ENCODE measurements around the gene CLIC2.
"Not testable (repeated sequence)": the region's sequence is repeated elsewhere in the genome, so short reads cannot be mapped to it uniquely, and the experiment has no call there.

Gene CLIC2

DNA sequence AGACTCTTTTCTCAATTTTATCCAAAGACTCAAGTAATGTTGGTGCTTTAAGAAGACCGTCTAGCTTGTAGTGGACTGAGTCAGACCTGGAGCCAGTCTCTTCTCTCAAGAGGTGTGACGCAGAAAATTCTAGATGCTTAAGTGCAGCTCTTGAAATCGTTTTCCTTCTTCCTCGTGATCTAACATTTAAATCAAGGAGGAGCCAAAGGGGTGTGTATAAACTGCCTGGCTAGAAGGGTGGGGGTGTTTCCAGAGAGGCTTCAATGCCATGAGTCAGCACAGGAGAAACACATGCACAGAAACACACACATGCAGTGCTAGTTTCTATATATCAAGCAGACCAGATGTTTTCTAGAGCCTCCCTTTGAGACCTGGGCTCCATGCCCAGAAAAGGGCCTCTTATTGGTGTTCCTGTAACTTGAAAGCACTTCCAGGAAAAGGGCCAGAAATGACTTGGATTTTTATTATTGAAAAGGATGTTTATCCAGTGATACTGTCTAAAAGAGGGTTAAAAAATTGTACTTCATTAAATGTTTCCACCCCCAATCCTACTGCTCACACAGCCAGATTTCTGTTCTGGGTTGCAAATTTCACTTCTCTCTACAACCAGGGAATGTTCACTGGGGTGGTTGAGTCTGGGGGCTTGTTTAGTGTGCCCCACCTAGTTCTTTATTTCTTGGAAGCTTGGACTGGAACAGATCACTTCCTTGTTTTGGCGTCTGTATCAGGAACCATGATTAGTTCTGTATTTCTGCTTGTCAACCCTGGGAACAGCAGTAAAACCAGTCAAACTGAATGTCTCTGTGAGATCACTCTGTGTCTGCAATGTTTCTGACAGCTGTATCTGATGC lies at the start of gene CLIC2:
TSS of gene CLIC2 (minus strand) at position 129 of the 851 bp plus-strand sequence. CDS start 187 bp downstream, outside the sequence.
- DNase-seq: peak; percentile 52

DNA sequence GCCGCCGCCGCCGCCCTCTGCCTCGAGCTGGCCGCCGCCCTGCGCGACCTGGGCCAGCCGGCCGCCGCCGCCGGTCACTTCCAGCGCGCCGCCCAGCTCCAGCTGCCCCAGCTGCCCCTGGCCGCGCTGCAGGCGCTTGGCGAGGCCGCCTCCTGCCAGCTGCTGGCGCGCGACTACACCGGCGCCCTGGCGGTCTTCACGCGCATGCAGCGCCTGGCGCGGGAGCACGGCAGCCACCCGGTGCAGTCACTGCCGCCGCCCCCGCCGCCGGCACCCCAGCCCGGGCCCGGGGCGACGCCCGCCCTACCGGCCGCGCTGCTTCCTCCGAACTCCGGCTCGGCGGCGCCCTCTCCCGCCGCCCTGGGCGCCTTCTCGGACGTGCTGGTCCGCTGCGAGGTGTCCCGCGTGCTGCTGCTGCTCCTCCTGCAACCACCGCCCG lies 48.1 kb upstream of the CLIC2 start:
- not testable (repeated sequence) for DNase-seq

DNA sequence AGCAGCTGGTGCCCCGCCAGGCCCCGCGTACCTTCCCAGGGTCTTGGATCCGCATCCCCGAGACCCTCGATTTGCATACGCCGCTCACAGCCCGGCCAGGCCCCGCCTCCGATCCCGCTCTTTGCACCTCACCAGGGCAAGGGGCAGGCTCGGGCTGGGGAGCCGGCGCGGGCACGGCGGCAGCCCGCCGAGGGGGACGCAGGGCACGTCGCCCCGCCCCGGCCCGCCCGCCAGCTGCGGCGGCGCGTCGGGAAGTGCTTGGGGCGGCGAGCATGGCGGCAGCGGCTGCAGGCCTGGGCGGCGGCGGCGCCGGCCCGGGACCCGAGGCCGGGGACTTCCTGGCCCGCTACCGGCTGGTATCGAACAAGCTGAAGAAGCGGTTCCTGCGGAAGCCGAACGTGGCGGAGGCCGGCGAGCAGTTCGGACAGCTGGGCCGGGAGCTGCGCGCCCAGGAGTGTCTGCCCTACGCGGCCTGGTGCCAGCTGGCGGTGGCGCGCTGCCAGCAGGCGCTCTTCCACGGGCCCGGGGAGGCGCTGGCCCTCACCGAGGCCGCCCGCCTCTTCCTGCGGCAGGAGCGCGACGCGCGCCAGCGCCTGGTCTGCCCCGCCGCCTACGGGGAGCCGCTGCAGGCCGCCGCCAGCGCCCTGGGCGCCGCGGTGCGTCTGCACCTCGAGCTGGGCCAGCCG lies 47.6 kb upstream of the CLIC2 start, which contains the start of gene F8A2:
TSS of gene F8A2 (plus strand) at position 253 of the 686 bp plus-strand sequence. CDS start at position 273, 20 bp downstream.
- DNase-seq: not testable (repeated sequence)

GRCh38 chrX:155379802-155380201 lies 45.4 kb upstream of the CLIC2 start:
- not testable (repeated sequence) for DNase-seq

GRCh38 chrX:155373777-155374458 lies 39.5 kb upstream of the CLIC2 start:
- DNase-seq: not testable (repeated sequence)

GRCh38 chrX:155363712-155364111 lies 29.3 kb upstream of the CLIC2 start:
- not testable (repeated sequence) for DNase-seq

- DNase-seq: not testable (repeated sequence)
These were observed 15.0 kb upstream of the CLIC2 start for GRCh38 chrX:155349448-155349847.

DNA sequence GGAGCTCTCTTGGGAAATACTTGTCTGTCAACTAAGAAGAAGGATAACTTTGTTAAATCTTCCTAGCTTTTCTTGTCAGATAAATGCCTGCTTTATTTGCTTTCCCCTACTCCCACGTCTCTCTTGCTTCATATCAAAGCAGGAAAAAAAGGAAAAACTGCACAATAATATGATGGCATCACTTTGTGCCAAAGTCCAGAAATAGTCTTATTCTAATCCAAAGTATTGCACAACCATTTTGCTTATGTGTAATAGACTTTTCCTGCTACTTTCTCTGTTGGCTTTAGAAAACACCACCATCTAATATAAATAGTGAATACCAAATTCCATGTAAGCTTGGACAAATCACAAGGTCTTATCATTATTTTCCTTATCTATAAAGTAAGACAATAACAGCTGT lies 11.3 kb upstream of the CLIC2 start:
- not testable (repeated sequence) for DNase-seq

DNA sequence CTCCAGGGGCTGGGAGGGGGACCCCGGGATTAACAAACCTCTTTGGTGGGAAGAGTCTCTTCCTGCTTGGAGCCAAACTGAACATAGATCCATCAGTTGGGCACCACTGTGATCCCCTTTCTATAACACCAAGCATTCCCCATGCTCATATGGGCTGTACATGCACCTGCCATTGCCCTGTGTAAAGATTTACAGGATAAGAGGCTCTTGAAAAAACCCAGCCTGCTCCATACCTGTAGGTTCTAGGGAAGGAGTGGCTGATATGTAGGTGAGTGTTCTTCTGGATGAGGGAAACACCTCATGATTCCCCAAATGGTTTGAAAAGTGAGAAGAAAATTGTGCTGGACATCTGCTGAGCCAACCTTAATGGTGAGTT lies 911 bp upstream of the CLIC2 start:
- not testable (repeated sequence) for DNase-seq

DNA sequence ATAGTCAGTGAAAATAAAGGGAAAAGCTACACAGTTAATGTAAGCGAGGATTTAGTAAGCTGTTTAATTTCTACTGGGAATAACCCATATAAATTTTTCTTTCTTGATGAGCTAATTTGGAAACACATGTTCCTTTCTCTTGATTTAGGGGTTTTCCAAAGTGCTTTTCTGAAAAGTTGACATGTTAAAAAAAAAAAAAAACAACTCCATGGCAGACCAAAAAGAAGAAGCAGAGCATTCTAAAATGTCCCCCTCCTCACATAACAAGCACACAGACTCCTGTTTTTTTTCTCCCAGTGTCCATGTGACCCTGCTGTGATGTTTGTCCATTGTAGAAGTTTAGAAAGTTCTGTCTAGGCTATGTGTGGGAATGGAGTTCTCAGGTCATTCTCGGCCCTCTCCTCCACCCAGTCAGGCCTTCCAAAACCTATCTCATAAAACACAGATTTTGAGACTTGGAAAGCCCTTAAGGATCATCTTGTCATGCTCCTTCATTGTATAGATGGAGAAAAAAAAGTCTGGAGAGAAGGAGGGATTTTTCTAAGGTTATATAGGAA lies 792 bp downstream of the CLIC2 start:
- DNase-seq: no peak

DNA sequence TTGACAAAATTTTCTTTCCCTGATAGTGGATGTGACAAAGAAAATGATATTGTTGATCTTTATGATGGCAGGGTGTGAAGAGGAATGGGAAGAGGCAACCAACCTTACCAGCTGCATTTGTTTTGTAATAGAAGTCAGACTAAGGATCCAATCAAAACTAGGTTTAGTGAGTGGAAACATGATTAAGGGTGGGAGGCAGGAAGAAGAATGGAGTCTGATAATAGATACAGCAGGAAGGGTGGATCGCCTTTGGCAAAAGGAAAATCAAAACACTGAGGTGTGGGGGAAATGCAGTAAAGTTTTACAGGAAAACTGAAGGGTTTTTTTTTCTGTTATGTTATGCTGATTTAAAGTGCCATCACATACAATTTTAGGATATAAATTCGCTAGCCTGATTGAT lies 3.4 kb downstream of the CLIC2 start:
- no peak for DNase-seq

DNA sequence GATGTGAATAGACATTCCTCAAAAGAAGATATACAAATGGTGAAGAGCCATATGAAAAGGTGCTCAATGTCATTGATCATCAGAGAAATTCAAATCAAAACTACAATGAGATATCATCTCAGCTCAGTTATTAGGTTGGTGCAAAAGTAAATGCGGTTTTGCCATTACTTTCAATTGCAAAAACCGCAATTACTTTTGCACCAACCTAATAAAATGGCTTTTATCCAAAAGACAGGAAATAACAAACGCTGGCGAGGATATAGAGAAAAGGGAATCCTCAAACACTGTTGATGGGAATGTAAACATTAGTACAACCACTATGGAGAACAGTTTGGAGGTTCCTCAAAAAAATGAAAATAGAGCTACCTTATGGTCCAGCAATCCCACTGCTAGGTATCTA lies 5.1 kb downstream of the CLIC2 start:
- no peak for DNase-seq

- no peak for DNase-seq
These were observed 7.8 kb downstream of the CLIC2 start for GRCh38 chrX:155326610-155327009.

GRCh38 chrX:155314260-155314659 lies 20.2 kb downstream of the CLIC2 start:
- DNase-seq: peak; percentile 0

GRCh38 chrX:155313766-155314165 lies 20.6 kb downstream of the CLIC2 start:
- no peak for DNase-seq

- DNase-seq: no peak
These were observed 40.6 kb downstream of the CLIC2 start for GRCh38 chrX:155293771-155294170.

DNA sequence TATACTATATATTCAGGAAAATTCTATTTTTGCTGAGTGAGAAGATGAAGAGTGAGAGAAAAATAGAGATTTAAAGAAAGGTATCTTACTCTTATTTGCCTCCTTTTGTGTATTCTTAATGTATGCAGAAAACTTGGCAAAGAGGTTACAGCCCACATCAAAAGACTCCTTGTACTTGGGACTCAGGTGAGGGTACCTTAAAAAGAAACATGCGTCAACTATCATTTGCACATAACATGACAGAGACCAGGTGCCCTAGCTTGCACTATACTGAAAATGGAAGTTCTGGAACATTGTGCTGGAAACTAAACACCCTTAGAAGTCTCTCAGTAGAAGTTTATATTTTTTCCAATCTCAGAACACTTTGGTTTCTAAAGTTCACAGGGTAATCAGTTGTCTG lies 54.5 kb downstream of the CLIC2 start:
- no peak for DNase-seq

- no peak for DNase-seq
These were observed 63.4 kb downstream of the CLIC2 start for GRCh38 chrX:155270969-155271368.

- not testable (repeated sequence) for DNase-seq
These were observed 66.4 kb downstream of the CLIC2 start for GRCh38 chrX:155267995-155268394.

- DNase-seq: no peak
These were observed 68.0 kb downstream of the CLIC2 start for GRCh38 chrX:155266439-155266838.

DNA sequence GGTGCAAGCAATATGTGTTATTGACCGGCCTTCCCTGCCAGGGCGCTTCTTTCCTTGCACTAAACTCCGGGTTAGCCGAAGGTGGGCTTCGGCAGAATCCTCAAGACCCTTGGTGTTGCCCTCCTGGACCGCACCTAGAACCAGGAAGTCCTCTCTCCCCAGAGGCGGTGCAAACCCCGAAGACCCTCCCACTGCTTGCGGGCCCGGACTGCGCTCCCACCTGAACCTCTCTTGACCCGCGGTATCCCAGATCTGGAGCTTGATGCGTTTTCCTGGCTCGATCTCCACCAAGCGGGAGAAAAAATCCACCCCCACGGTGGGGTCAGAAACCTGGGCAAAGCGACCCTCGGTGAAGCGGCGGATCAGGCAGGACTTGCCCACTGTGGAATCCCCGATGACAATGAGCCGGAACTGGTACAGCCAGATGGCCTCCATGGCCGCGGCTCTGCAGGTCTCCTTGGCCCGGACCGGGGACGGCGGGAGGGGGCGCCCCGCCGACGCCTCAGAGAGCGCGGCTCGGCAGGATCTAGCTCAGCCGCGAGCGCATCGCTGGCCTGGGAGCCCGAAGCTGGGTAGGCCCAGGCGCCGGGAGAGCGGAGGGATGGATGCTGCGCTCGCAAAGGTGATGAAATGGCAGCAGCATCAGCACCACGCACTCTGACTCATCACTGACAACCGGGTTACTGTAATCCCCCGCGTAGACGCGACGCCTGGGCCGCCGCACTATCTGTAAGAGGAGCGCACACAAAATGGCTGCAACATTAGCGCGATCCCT lies 70.4 kb downstream of the CLIC2 start, which contains the start of gene RAB39B:
TSS of gene RAB39B (minus strand) at position 638 of the 775 bp plus-strand sequence. CDS start at position 435, 203 bp downstream.
- peak; percentile 72 for DNase-seq
